HFF-Myc (cell line): ENCODE results near the gene CETN3.

Experiments used
- DNase-seq: peaks from one replicate; pipeline ENCODE4 v3.0.0-alpha.2; 2011; ENCODE audit warnings: low read depth; ENCODE audit errors: extremely low read depth
- H3K4me3 ChIP-seq: replicated peaks from 2 replicates; pipeline ENCODE4 v1.5.1; 2011; ENCODE audit warnings: low read depth, mild to moderate bottlenecking, control low read depth, low read length
- TF ChIP-seq, protein P1 (sequence below): IDR thresholded peaks from 2 replicates; pipeline ENCODE4 v1.5.1; 2012; ENCODE audit warnings: mild to moderate bottlenecking, low read depth, low read length, control low read depth; ENCODE audit errors: missing control alignments

The CETN3 gene

DNA sequence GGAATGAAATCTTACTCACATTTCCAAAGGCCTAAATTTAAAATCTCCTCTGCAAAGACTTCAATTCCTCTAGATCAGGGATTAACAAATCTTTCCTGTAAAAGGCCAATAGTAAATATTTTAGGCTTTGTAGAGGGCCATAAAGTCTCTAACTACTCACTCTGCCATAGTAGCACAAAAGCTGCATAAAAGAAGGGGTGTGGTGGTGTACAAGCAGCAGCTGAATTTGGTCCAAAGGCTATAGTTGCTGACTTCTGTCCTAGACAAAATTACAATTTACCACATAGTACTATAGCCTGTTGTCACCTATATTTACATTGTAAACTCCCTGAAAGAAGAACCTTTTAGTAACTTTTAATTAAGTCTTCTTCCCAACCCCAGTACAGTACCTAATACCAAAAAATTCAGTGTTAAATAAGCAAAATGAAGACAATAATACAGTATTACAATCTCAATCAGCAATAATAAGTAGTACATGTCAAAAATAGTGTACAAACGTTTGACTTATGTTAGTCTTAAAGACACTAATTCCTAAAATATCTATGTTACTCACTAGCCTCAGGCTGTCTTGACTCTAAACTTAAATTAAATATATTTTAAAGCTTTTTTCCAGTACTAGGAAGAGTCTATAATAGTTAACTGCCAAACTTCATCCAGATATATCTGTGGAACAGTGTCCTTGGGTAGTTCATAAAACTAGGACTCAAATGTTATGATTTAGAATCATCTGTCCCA is 6.9 kb downstream of the CETN3 start:
- H3K4me3 ChIP-seq = no peak overlapping the region
- no peak for DNase-seq
- TF ChIP-seq, protein P1, sequence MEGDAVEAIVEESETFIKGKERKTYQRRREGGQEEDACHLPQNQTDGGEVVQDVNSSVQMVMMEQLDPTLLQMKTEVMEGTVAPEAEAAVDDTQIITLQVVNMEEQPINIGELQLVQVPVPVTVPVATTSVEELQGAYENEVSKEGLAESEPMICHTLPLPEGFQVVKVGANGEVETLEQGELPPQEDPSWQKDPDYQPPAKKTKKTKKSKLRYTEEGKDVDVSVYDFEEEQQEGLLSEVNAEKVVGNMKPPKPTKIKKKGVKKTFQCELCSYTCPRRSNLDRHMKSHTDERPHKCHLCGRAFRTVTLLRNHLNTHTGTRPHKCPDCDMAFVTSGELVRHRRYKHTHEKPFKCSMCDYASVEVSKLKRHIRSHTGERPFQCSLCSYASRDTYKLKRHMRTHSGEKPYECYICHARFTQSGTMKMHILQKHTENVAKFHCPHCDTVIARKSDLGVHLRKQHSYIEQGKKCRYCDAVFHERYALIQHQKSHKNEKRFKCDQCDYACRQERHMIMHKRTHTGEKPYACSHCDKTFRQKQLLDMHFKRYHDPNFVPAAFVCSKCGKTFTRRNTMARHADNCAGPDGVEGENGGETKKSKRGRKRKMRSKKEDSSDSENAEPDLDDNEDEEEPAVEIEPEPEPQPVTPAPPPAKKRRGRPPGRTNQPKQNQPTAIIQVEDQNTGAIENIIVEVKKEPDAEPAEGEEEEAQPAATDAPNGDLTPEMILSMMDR = no peak

DNA sequence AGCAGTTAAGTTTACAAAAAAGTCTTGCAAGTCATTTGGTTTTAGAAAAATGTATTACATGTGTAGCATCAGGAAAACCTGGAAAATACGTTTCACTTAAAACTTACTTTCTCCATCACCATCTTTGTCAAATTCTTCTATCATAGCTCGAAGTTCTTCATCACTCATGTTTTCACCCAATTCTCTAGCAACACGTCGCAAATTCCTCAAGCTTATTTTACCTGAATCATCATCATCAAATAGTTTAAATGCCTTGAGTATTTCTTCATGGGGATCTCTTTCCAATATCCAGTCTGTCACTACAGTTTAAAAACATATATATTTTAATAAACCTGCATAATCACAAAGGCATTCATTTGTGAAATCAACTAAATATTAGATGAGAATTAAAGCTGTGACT is 10.3 kb downstream of the CETN3 start:
- TF ChIP-seq, protein P1 = no peak
- no peak overlapping the region for H3K4me3 ChIP-seq
- DNase-seq = no peak

DNA sequence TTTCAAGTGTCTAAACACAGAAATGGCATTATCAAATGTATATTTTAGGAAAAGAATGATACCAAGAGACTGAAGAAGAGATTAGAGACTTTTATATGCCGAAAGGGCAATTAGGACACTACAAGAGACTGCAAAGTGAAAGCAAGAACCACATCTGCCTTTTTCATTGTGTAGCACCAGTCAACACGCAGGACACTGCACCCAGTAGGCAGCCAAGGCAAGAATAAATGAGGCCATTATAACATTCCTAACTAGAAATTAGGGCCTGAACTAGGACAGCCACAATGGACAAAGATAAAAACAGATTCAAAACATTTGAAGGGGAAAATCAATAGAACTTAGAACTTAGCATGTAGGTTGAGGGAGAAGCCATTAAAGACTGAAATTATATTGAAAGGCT is 10.8 kb downstream of the CETN3 start:
- DNase-seq = no peak
- TF ChIP-seq, protein P1 = no peak
- H3K4me3 ChIP-seq = no peak overlapping the region

DNA sequence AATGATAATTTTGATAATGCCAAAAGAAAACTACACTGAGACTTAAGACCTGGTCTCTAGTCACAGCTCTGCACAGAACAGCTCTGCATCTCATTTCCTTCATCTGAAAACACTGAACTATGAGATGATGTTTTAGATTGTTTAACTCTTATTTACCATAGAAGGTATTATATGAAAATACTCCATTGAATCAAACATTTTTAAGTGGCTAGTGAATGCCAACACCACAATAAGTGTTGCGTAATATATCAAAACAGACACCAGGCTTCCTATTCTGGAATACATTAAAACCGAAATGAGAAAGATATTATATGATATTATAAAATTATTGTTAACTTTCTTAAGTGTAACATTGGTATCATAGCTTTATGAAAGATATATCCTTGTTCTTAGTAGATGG is 14.6 kb downstream of the CETN3 start:
- no peak overlapping the region for H3K4me3 ChIP-seq
- no peak for DNase-seq
- TF ChIP-seq, protein P1 = no peak

DNA sequence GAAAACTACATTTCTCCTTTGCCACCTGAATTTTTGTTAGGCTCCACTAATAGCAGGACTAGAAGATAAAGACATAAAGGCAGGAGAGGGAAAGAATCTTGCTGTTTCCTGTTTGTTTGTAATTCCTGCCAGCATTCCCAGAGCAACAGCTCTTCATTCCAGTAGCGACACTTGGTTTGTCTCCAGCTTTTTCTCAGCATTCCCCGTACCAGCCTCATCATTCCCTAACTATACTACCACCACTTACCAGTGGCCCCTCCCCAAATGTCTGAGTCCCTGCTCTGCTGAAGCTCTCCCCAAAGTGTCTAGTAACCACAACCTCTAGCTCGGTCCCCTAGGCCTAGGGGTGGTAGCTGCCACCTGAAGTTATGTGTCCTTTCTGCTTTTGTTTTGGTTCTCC is 18.6 kb downstream of the CETN3 start:
- TF ChIP-seq, protein P1 = no peak
- DNase-seq = no peak
- no peak overlapping the region for H3K4me3 ChIP-seq

DNA sequence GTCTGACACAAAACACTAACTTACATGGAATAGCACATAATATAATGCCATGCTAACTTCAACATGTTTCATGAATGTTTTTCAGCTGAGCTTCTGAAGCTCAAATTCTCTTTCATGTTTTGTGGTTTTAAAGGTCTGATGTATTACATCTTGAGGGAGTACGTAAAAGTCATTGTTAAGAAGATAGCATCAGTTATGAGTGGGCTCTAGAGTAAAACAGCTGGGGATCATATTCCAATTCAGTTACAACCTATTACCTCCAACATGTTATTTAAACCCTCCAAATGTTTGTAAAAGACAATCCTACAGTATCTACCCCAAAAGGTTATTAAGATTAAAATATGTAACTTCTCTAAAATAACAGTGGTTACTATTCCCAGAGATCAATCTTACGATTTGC is 19.2 kb downstream of the CETN3 start:
- no peak for DNase-seq
- H3K4me3 ChIP-seq = no peak overlapping the region
- TF ChIP-seq, protein P1 = no peak

DNA sequence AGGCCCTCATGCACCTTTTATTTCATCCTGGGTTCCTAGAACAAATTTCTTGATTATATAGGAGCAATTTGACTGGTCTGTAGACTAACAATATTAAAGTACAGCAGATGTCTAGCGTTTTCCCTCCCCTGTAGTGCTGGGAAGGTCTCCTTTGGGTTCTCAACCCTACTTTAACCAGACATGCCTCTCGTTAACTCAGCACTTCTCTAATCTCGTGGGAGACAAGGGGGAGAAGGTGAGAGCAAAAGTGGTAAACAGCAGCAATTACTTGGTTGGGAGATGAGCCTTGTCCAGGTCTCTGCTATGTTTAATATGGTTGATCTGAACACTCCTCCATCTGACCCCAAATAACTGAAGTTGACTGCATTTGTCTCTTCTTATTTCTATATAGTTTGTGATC is 22.0 kb downstream of the CETN3 start:
- no peak overlapping the region for H3K4me3 ChIP-seq
- DNase-seq = no peak
- TF ChIP-seq, protein P1 = no peak
